GM18868 (cell line): ENCODE data around the gene RING1.
"Not testable (repeated sequence)": the region's sequence is repeated elsewhere in the genome, so short reads cannot be mapped to it uniquely, and the experiment has no call there.

Experiments
- ATAC-seq: cut with Tn5 transposase; IDR thresholded peaks from one replicate; pipeline ENCODE4 v1.9.1; 2021; ENCODE audit warnings: mild to moderate bottlenecking, moderate library complexity; ENCODE audit not compliant: unreplicated experiment

The RING1 gene

DNA sequence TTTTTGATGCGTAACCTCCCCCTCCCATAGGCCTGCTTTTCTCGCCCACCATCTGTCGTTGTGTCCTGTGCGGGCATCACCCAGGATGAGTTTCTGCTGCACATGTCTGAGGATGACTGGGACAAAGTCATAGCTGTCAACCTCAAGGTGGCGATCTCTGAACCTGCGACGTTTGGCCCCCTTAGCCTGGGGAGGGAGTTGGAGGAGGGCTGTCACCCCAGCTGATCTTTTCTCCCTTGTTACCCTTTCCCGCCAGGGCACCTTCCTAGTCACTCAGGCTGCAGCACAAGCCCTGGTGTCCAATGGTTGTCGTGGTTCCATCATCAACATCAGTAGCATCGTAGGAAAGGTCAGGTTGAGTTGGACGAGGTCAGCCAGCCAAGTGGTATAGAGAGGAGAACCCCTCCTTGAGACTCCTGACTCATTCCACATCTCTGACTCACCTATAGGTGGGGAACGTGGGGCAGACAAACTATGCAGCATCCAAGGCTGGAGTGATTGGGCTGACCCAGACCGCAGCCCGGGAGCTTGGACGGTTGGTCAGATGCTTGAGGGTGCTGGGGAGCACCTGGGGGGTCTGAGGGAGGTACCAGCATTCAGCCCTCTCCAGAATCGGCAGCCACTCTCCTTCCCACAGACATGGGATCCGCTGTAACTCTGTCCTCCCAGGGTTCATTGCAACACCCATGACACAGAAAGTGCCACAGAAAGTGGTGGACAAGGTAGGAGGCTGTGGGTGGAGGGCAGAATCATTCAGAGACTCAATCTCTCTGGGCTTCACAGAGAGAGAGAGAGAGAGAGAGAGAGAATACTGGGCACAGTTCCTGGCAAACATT lies 2.9 kb upstream of the RING1 start:
- ATAC-seq: no peak

DNA sequence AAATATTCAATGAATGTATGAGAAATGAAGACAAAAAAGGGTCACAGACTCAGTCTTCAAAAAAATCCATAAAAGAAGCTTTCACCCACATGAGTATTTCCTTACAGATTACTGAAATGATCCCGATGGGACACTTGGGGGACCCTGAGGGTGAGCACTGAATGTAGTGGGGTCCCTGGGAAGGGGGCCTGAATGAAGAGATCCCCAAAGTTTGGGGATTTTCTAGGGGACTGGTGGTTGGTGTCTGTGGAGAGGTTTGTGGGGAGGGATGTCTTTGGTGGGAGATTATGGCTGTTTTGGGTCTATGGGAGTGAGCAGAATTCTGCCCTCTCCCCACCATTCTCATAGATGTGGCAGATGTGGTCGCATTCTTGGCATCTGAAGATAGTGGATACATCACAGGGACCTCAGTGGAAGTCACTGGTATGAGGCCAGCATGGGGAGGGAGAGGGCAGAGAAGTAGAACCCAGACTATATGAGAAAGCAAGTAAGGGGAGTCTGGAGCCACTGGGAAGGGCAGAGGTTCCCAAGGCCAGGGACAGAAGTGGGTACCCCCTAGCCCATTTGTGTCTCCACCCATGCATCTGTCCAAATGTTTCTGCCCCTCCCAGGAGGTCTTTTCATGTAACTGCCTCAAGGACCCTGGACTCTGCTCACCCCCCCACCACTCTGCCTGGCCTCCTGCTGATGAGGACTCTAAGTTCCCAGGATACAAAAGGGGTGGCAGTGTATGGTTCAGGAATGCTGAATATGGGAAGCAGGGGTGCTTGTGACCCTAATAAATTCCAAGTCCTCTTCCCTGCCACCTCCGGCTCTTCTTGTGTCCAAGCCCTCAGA lies 2.1 kb upstream of the RING1 start:
- no peak for ATAC-seq

DNA sequence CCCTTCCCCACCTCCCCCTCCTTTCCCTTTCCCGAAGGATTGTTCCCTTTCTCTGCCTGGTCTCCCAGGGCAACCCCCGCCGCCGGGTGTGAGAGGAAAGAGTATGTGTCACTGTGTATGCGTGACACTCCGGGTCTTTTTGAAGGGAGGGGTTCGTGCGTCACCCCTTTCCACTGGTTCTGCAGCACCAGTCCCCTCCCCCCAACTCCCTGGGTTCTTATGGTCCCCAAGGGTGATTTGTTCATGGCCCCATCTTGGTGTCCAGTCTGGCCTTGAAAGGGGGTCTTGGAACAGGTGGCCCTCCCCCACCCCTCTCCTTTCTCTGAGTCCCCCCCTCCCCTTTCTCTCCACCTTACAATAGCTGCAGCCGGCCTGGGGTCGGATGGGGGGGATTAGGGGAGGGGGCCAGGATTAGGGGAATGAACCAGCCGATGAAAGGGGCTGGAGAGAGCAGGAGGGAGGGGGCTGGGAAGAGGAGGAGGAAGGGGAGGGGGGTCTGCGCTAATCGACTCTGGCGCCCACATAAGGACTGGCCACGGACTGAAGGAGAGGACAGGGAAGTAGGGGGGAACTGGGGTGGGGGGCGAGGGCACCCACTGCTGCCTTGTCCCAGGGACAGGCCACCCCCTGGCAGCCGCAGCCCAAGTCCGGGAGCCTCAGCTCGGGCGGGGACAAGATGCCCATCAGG lies 1.3 kb upstream of the RING1 start:
- no peak for ATAC-seq

DNA sequence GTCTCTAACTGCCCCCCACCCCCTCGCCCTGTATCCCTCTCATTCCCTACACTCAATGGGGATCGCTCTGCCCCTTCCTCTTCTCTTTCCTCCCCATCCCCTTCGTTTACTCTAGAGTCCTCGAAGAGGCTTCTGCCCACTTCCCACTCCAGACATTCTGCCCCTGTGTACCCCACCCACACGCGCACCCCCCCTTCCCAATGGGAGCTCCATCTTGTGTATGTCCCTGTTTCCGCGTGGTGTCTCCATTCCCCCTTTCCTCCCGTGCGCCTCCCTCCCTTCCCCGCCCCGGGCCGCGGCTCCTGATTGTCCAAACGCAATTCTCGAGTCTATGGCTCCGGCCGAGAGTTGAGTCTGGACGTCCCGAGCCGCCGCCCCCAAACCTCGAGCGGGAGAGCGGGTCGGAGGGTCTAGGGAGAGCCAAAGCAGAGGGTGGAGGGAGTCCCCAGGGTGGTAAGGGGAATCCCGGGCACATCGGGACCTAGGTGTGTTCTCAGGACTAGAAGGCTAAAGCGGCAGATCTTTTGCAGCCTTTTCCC lies 679 bp upstream of the RING1 start:
- ATAC-seq: no peak

DNA sequence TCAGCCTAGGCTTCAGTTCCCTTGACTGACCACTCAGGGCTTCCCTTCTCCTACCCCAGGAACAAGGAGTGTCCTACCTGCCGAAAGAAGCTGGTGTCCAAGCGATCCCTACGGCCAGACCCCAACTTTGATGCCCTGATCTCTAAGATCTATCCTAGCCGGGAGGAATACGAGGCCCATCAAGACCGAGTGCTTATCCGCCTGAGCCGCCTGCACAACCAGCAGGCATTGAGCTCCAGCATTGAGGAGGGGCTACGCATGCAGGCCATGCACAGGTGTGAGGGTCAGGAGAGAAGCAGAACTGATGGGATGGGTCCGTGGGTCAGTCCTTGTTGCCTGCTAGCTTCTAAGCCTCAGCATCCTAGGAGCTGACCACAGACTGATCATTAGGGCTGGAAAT lies 1.6 kb downstream of the RING1 start:
- ATAC-seq: no peak

DNA sequence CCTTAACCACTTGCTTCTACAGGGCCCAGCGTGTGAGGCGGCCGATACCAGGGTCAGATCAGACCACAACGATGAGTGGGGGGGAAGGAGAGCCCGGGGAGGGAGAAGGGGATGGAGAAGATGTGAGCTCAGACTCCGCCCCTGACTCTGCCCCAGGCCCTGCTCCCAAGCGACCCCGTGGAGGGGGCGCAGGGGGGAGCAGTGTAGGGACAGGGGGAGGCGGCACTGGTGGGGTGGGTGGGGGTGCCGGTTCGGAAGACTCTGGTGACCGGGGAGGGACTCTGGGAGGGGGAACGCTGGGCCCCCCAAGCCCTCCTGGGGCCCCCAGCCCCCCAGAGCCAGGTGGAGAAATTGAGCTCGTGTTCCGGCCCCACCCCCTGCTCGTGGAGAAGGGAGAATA lies 2.8 kb downstream of the RING1 start:
- no peak for ATAC-seq

DNA sequence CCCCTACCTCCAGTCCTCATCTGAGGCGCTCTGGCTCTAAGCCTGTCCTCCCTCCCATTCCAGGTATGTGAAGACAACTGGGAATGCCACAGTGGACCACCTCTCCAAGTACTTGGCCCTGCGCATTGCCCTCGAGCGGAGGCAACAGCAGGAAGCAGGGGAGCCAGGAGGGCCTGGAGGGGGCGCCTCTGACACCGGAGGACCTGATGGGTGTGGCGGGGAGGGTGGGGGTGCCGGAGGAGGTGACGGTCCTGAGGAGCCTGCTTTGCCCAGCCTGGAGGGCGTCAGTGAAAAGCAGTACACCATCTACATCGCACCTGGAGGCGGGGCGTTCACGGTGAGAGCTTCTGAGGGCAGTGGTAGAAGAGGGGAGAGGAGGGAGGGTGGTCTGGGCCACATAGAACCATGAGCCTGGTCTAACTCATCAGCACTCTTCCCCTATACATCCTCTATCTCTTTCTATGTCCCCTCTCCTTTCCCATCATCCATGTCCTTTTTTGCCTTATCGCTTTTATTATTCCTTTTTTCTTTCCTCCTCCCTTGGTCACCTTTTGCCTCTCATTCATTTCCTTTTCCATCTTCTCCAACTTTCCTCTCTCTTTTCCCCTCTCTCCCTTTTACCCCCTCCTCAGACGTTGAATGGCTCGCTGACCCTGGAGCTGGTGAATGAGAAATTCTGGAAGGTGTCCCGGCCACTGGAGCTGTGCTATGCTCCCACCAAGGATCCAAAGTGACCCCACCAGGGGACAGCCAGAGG lies 3.5 kb downstream of the RING1 start:
- ATAC-seq: no peak

DNA sequence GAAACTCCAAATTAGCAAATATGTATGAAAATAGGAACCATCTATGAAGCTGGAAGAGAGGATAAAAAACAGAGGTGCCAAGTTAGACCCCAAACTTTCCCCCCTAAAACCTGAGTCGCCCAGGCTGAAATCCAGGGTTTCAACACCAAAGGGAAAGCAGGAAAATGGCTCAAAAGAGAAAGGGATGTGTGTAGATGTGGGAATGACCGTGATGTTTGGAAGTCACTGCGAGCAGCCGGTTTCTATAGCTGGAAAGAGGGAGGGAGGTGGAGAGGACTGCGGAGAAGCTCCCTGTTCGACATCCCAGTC lies 4.5 kb downstream of the RING1 start:
- no peak for ATAC-seq

DNA sequence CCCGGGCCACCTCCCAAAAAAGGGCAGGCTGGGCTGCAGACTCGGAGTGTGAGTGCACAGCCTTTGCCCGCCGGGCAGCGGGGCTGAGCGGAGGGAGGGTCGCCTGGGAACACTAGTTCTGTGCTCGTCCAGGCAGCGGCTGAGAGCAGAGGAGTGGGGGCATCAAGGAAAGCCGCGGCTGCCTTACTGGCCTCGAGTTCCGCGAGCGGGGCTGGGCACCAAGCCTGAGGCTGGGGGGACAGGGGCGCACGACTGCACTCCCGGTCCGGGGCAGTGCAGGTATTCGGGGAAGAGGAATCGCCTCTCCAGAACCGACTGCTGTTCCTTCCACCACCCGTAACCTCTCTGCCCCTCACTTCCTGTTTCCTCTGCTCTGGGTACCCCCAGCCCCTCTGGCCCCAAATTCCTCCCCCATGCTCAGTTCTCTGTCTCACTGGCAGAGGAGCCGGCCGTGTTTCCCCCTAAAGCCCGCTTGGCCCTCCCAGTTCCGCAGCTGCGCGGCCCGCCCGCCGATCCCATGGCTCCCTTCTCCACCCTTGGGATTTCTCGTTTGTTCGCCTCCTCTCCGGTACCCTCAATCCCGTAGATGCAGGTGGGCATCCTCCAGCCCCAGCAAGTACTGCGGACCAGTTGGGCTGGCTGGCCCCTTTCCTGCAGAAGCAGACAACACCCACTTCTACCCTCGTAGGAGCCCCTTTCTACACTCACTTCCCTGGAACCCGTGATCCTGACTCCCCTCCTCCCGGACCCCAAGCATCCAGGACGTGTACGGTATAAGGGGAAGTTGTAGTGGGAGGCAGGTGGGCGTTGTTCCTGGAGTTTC lies 5.1 kb downstream of the RING1 start:
- no peak for ATAC-seq

DNA sequence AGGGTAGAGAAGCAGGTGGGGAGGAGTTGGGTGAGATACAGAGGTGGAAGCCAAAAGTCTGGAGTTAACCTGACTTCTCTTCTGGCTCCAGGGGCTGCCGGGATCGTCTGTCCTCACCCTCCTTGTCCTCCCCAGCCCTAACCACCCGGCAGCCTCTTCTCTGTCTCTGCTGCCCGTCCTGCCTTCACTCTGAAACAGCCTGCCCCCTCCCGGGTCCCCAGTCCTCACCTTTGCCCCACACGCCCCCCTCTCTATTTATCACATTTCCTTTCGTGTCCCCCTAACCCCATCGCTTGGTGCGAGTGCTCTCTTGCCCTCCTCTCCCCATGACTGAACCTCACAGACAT lies 5.7 kb downstream of the RING1 start:
- ATAC-seq: no peak

DNA sequence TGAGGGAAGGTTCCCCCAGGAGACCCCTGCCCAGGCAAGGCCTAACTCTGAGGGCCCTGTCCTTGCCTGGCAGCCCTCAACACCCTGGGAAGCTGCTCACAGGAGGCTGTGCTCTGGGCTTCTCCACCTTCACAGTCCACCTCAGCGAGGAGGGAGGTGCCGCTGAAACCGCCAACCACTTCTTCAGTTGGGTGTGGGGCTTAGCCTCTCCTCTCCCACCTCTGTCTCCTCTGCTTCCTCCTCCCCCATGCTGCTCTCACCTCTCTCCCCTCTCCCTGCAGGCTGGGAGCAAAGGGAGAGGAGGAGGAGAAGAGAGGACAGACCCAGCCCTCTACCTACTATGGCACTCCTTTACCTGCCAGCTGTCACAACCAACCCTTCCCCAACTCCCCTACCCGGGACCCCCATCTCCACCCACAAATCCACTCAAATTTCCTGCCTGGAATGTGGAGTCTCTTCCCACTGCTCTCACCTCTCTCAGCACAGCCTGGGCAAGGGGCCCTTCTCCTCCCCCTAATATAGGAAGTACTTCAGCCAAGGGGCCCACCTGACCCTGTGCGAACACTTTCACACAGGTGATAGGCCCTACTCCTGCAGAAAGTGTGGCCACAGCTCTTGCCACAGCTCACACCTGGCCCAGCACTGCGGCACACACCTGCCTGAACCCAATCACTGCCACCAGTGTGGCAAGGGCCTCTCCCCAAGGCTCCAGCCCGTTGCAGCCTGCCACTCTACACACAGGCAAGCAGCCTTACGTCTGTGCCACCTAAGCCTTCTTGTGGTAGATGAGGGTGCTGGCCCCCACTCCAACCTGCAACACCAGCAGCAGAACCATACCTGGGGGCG lies 7.2 kb downstream of the RING1 start:
- ATAC-seq: no peak

DNA sequence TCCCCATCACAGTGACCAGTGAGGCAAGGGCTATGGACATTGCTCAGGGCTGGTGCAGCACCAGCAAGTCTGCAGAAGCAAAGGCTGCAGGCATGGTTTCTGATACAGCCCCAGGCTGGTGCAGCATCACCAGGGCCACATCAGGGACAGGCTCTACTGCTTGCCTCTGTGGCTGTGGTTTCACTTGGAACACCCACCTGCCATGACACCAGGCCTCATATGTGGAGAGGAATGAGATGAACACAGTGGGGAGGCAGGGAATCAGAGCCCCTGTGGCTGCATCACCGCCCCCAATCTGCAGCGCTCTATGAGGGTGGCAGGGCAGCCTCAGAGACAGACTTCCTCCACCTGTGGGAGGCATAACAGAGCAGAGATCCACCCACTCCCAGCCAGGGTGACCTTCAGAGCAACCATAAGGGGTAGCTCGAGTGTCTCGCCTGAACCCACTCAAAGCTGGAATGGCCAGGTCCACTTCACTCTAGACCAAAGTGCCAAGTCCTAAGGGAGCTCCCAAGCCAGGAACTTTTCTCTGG lies 7.9 kb downstream of the RING1 start:
- no peak for ATAC-seq

DNA sequence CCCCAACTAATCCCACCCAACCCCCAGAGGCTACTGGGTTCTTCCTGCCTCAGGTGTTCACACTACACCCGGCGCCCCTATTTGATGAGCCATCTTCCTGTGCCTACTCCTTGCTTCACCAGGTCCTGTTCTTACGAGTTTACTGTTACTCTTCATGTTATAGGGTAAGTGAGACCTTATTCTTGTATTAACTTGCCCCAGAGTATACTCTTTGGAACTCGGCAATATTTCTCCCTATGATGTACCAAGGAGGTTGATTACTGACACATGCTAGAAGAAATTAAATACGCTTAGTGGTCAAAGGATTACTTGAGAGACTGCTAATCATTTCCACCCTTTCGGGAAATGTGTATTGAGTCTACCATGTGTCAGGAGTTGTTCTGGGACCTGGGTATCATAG lies 8.9 kb downstream of the RING1 start:
- ATAC-seq: no peak

DNA sequence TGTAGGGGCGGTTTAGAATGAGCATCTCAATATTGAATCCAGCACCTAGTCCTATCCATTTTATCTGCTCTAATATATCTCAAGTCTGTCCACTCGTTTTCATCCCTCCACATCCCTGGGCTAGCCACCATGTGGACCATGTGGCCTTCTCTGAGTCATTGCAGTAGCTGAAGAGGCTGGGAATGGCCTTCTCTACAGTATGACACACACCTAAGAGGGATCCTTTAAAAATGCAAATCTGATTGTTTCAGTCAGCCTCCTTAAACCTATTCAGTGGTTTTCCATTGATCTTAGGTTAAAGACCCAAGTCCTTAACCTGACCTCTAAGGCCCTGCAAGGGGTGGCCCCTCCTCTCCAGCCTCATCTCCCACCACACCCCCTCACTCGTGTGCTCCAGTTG lies 9.4 kb downstream of the RING1 start:
- no peak for ATAC-seq

DNA sequence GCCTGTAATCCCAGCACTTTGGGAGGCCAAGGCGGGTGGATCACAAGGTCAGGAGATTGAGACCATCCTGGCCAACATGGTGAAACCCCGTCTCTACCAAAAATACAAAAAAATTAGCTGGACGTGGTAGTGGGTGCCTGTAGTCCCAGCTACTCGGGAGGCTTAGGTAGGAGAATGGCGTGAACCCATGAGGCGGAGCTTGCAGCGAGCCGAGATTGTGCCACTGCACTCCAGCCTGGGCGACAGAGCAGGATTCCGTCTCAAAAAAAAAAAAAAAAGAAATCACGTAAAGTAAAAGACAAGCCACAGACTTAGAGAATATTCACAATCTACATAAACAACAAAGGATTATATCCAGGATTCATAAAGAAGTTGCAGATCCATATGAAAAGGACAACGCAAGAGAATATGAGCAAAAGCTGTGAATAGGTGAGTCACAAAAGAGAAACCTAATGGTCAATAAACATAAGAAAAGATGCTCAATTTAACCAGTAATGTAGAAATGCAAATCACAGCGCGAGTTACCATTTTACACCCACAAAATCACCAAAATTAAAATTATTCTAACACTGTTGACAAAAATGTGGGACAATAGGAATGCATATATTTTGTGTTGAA lies 18.3 kb downstream of the RING1 start:
- not testable (repeated sequence) for ATAC-seq

DNA sequence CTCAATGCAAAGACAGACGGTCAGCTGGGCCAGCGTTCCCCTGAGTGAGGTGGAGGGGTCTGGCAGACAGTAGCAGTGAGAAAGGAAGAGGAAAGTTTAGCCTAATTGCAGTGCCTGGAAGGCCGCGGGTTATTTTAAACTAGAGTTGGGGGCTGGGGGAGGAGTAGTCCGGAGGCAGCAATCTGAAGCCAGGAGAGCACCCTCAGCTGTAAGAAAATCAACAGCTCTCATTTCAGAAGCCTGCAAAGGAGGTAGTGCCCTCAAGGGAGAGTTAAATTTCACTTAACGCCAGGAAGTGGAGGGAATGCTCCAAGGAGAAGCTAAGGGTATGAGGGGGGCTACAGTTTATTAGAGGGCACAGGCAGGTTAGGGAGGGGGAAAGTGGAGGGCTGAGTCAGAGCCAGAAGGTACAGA lies 26.9 kb downstream of the RING1 start:
- ATAC-seq: no peak

DNA sequence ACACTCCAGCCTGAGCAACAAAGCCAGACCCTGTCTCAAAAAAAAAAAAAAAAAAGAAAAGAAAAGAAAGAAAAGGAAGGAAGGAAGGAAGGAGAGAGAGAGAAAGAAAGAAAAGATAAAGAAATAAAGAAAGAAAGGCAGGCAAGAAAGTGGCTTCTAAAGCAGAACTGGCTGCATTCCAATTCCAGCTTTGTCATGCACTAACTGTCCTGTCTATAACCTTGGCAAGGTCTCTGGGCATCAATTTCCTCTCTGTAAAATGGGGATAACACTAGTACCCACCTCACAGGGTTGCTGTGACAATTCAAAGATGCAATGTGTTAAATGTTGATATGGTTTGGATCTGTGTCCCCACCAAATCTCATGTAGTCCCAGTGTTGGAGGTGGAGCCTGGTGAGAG lies 28.0 kb downstream of the RING1 start:
- ATAC-seq: no peak

DNA sequence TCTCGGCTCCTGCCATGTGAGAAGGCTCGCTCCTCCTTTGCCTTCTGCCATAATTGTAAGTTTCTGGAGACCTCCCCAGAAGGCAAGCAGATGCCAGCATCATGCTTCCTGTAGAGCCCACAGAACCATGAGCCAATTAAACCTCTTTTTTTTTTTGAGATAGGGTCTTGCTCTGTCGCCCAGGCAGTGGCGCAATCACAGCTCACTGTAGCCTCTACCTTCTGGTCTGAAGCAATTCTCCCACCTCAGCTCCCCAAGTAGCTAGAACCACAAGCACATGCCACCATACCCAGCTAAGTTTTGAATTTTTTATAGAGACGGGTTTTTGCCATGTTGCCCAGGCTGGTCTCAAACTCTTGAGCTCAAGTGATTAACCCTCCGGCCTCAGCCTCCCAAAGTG lies 28.6 kb downstream of the RING1 start:
- no peak for ATAC-seq

DNA sequence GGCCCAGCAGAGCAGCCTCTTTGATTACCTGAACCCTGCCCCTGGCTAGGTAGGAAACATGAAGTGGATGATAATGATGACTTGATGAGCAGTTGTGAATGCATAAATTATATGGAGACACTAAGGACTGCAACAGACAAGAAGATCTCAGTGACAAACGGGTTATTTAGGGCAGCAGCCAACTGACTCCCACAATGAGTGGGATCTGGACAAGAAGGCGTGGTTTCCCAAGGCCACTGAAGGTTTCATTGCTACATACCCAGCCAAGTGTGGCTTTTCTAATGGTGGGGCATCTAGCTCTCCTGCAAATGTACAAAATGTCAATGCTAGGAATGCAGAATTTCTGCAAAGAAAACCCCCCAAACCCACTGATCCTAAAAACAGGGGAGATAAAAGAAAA lies 29.4 kb downstream of the RING1 start:
- no peak for ATAC-seq
